K562 (cell line): ENCODE measurements around the gene SAMD8. TPM values are rescaled to one million over a fixed set of nuclear protein-coding genes. Genes with fewer than 3 reads are reported as not detected.

Source experiments
- ATAC-seq: fragments of 200-7000 bp; cut with Tn5 transposase; 3 replicates; pipeline ENCODE4 v1.9.1; 2020; ENCODE audit warnings: moderate library complexity
- BruUV-seq: library from RNA; stranded (reverse); fragments of 400-500 nt; replicated peaks from 2 replicates; lab custom pipeline; 2021; lab: Mats Ljungman, UMichigan
- CTCF ChIA-PET: fragments of 300-600 bp; formaldehyde crosslinking; extraction: SDS; loops from one replicate; lab custom pipeline; 2021; ENCODE audit warnings: low intra/inter-chr PET ratio; lab: Yijun Ruan, JAX
- POLR2A ChIA-PET: fragments of 300-600, 350-650 bp; sonication (Branson Sonifier 250); formaldehyde crosslinking; extraction: SDS; loops from one replicate; lab custom pipeline; 2021; ENCODE audit warnings: antibody characterized with exemption, inconsistent platforms; lab: Yijun Ruan, JAX
- DNase-seq, 4 experiments: peaks; one replicate each; pipeline versions ENCODE4 v3.0.0 to v3.0.0-alpha.2; 2011 to 2018; ENCODE audit warnings: low spot score in 3 of 4, mixed read lengths in 3 of 4; ENCODE audit errors: extremely low read depth in 1 of 4
- FAIRE-seq: peaks from 2 replicates; lab custom pipeline; 2011; peaks lifted over from hg19 to GRCh38; lab: Jason Lieb, UNC
- H2AFZ ChIP-seq: 2 replicates; pipeline ENCODE4 v1.6.0; 2011; ENCODE audit warnings: low read depth, low read length, control low read depth, inconsistent platforms
- H3K27ac ChIP-seq: fragments of 200-600 bp; 3 replicates; pipeline ENCODE4 v1.8.0; 2011; ENCODE audit warnings: low read depth, mild to moderate bottlenecking, control low read depth, inconsistent platforms, low read length, moderate library complexity, mixed read lengths; ENCODE audit errors: extremely low read depth
- H3K27me3 ChIP-seq, 2 experiments: fragments of 300-600 bp in 1 of 2; 2 replicates in 1 of 2; 3 replicates in 1 of 2; pipeline versions ENCODE4 v1.6.0 to v1.8.0; 2011; ENCODE audit warnings: inconsistent platforms in 2 of 2, low read length in 2 of 2, mild to moderate bottlenecking in 1 of 2, mixed read lengths in 1 of 2, moderate library complexity in 1 of 2; ENCODE audit not compliant: control insufficient read depth in 2 of 2, insufficient read depth in 2 of 2
- H3K36me3 ChIP-seq: fragments of 300-600 bp; 3 replicates; pipeline ENCODE4 v1.8.0; 2011; ENCODE audit warnings: mild to moderate bottlenecking, low read length, inconsistent platforms; ENCODE audit not compliant: control insufficient read depth, insufficient read depth
- H3K4me1 ChIP-seq, 2 experiments: fragments of 200-600 bp in 1 of 2; replicated peaks in 1 of 2; 2 replicates in 1 of 2; 3 replicates in 1 of 2; pipeline versions ENCODE4 v1.5.1 to v1.8.0; 2011; ENCODE audit warnings: inconsistent platforms in 2 of 2, low read length in 2 of 2, mild to moderate bottlenecking in 1 of 2, mixed read lengths in 1 of 2, moderate library complexity in 1 of 2; ENCODE audit not compliant: control insufficient read depth in 2 of 2, insufficient read depth in 2 of 2
- H3K4me2 ChIP-seq: 2 replicates; pipeline ENCODE4 v1.6.1; 2011; ENCODE audit warnings: low read length, control low read depth, inconsistent platforms, mixed read lengths; ENCODE audit not compliant: insufficient read depth
- H3K4me3 ChIP-seq: fragments of 200-600 bp; sonication (generic), shearing (Covaris generic); 2 replicates; pipeline ENCODE4 v1.5.1; 2016; ENCODE audit warnings: control low read depth, inconsistent platforms
- H3K79me2 ChIP-seq: fragments of 200-600 bp; 3 replicates; pipeline ENCODE4 v1.8.0; 2011; ENCODE audit warnings: low read length, inconsistent platforms; ENCODE audit not compliant: control insufficient read depth, insufficient read depth
- H3K9ac ChIP-seq, 2 experiments: 2 replicates each; pipeline versions ENCODE4 v1.6.0 to v1.6.1; 2011; ENCODE audit warnings: low read depth in 2 of 2, low read length in 2 of 2, control low read depth in 1 of 2, inconsistent platforms in 1 of 2, mild to moderate bottlenecking in 1 of 2, mixed read lengths in 1 of 2; ENCODE audit not compliant: insufficient read depth in 1 of 2
- H3K9me1 ChIP-seq: one replicate; pipeline ENCODE4 v1.6.0; 2011; ENCODE audit warnings: inconsistent platforms, mild to moderate bottlenecking, low read length, moderate library complexity; ENCODE audit not compliant: control insufficient read depth, insufficient read depth
- H3K9me3 ChIP-seq: replicated peaks from 2 replicates; pipeline ENCODE4 v1.5.1; 2011; ENCODE audit warnings: low read depth, low read length, inconsistent platforms; ENCODE audit not compliant: control insufficient read depth, insufficient read depth
- H4K20me1 ChIP-seq: replicated peaks from 2 replicates; pipeline ENCODE4 v1.6.1; 2011; ENCODE audit warnings: low read length, inconsistent platforms, mixed read lengths; ENCODE audit not compliant: control insufficient read depth, insufficient read depth
- ARID1B ChIP-seq: fragments of 450-650 bp; IDR thresholded peaks from 2 replicates; pipeline ENCODE4 v1.6.1; 2016; ENCODE audit warnings: antibody characterized with exemption, mild to moderate bottlenecking, inconsistent platforms
- CTBP1 ChIP-seq: fragments of 450-650 bp; IDR thresholded peaks from 2 replicates; pipeline ENCODE4 v1.6.1; 2016; ENCODE audit warnings: borderline replicate concordance
- MYC ChIP-seq, 2 experiments: fragments of 250-450 bp in 1 of 2; sonication (Bioruptor Pico) in 1 of 2; IDR thresholded peaks; 2 replicates each; pipeline versions ENCODE4 v1.5.1 to v1.6.1; 2012 to 2021; ENCODE audit warnings: low read depth in 2 of 2, borderline replicate concordance in 1 of 2, improper control_type of control experiment in 1 of 2, low read length in 1 of 2, mild to moderate bottlenecking in 1 of 2, moderate library complexity in 1 of 2
- RB1 ChIP-seq: fragments of 450-650 bp; IDR thresholded peaks from 2 replicates; pipeline ENCODE4 v1.6.1; 2017; ENCODE audit warnings: low read depth, mild to moderate bottlenecking
- ZEB2 ChIP-seq: fragments of 450-650 bp; IDR thresholded peaks from 2 replicates; pipeline ENCODE4 v1.6.1; 2016
- ZFX ChIP-seq: sonication (generic); formaldehyde crosslinking; IDR thresholded peaks from 2 replicates; pipeline ENCODE4 v1.8.0; 2022; ENCODE audit warnings: mild to moderate bottlenecking, missing genetic modification reagents, moderate library complexity
- WGBS: fragments of 100-300 bp; shearing (Covaris generic); methylation state at CpG from one replicate; pipeline ENCODE4 v1.1.6; 2016; ENCODE audit warnings: low coverage, mixed read lengths; ENCODE audit not compliant: insufficient coverage; ENCODE audit errors: missing lambda C conversion rate; 5-methylcytosine and 5-hydroxymethylcytosine counted together
- in situ Hi-C: fragments of 300-500 bp; cut with MboI; formaldehyde crosslinking; loops from 4 replicates; pipeline ENCODE4 v1.15.0; 2018; ENCODE audit warnings: inconsistent platforms, mixed read lengths
- intact Hi-C: fragments of 100-400 bp; cut with micrococcal nuclease; formaldehyde crosslinking; loops from 2 replicates; pipeline ENCODE4 v1.14.2; 2022
- polyA plus RNA-seq, 8 experiments: library from polyadenylated mRNA; depleted of rRNA in 4 of 8; stranded (reverse) in 5 of 8; unstranded in 3 of 8; fragments of >200 nt; fragmentation: Nextera tagmentation in 2 of 8; fragmentation: Illumina TruSeq in 1 of 8; extraction: Ambion mirVana in 2 of 8; extraction: Trizol in 1 of 8; gene quantifications; 2 replicates each; pipeline versions ENCODE4 v1.2.1 to v1.2.3, GENCODE V29; 2011 to 2014; ENCODE audit warnings: inconsistent platforms in 1 of 8, missing spikeins in 1 of 8
- total RNA-seq, 7 experiments: library from RNA; depleted of rRNA in 6 of 7; stranded (reverse); fragments of >200 nt in 6 of 7; fragmentation: Illumina TruSeq in 2 of 7; extraction: Trizol in 2 of 7; gene quantifications; 2 replicates each; pipeline versions ENCODE4 v1.2.1 to v1.2.3, GENCODE V29; 2011 to 2021; ENCODE audit warnings: low replicate concordance in 1 of 7

Gene SAMD8
- total and polyA plus RNA-seq, 9 of the 15 experiments (the other 6 are each of a cell fraction or from before 2014, with no cell fraction given), result 2.7 to 16.1 (median 6.2) TPM

DNA sequence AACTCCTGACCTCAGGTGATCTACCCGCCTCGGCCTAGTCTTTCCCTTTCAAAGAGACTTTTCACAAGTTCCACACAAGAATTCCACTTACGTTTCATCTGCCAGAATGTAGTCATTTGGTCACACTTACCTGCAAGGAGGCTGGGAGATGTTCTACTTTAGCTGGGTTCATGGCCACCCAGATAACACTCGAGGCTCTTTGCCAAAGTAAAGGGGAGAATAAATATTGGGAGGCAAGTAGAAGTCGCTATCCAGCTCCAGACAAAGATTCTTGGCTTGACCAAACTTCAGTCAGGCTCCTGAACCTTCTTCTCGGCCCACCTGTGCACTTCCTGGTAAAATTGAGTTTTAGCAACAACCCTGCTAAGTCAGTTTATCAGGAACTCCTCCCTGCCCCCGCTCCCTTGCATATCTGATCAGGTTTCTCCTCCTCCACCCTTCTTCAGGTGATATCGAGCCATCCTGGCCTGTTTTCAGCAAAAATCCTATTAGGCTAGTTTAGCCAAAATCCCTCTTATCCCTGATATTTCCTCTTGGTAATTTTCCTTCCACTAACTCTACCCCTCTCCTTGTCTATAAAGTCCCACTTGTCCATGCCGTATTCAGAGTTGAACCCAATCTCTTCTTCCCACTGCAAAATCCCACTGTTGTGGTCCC lies 25.1 kb upstream of the SAMD8 start:
- in situ Hi-C loops, result loop anchor here (10.0 kb wide), 1 partner anchor 1242 kb away; no protein-coding TSS in a partner anchor
- no peaks in the 10 kb centered on the region for H3K79me2 ChIP-seq
- peaks cover 13 to 14% of the 10 kb centered on the region in 2 experiments; a peak in 4 of 5 replicates for H3K4me1 ChIP-seq
- no peak overlapping the region for H3K4me2 ChIP-seq
- DNase-seq (no peak), ATAC-seq (peak; percentile 8; the same call in 1 of the 3 replicates), FAIRE-seq (no peak)
- H2AFZ ChIP-seq, result peak overlapping the region; percentile 20; the same call in 1 of the 2 replicates
- no peak overlapping the region for H3K4me3 ChIP-seq
- TF ChIP-seq ARID1B, result peak; percentile 31; the same call in 1 of the 2 replicates
- 0 out of 2 replicates have a peak, but pooled peaks have one; percentile 16 for TF ChIP-seq ZFX
- no peak for TF ChIP-seq RB1
- TF ChIP-seq ZEB2, result peak; percentile 69; the same call in 1 of the 2 replicates
- TF ChIP-seq CTBP1, result 0 out of 2 replicates have a peak, but pooled peaks have one; percentile 33
- 0 out of 2 replicates have a peak, but pooled peaks have one; percentile 17 for TF ChIP-seq MYC (IDR thresholded peaks at IDR 0.05; ENCODE audit: low read depth, low read length)
- TF ChIP-seq MYC (CRISPR knock-in tag; IDR thresholded peaks at IDR 0.05; ENCODE audit: borderline replicate concordance, low read depth), result no peak
- no peaks in the 10 kb centered on the region for H3K36me3 ChIP-seq
- 31% methylated on average over 9 of the region's 9 CpGs for whole genome bisulfite sequencing
- H3K9me3 ChIP-seq, result no peaks in the 10 kb centered on the region
- H4K20me1 ChIP-seq, result no peaks in the 10 kb centered on the region
- intact Hi-C loops, result no loop called here
- H3K9ac ChIP-seq, result no peak overlapping the region; a peak in 1 of 4 replicates
- ChIA-PET POLR2A (interaction anchor here (1.1 kb wide), 1 partner anchor 184 kb away, joined by 3 read pairs; no protein-coding TSS in a partner anchor), CTCF (no interaction called here)
- H3K27ac ChIP-seq, result no peak overlapping the region
- BruUV-seq, result no TSS peak
- H3K27me3 ChIP-seq, result no peaks in the 10 kb centered on the region; a peak in 1 of 5 replicates
- no peaks in the 10 kb centered on the region for H3K9me1 ChIP-seq
